Tibial artery (tissue), 4 donors: Measurements from ENCODE around the gene EPHB2.

Source experiments
- DNase-seq, 2 donors: peaks; one replicate each; pipeline ENCODE4 v3.0.0-alpha.2; 2019
- H3K27ac ChIP-seq, 2 donors: fragments of 200-600 bp; sonication (generic) in 1 of 2; 1 replicate in 1 of 2; 2 replicates in 1 of 2; pipeline ENCODE4 v1.5.1; 2018 to 2019; ENCODE audit warnings: mild to moderate bottlenecking in 1 of 2
- H3K27me3 ChIP-seq, 2 donors: fragments of 200-600 bp; sonication (generic) in 1 of 2; one replicate each; pipeline versions ENCODE4 v1.5.1 to v1.6.0; 2016 to 2019
- H3K36me3 ChIP-seq, 3 donors: fragments of 200-600 bp; sonication (generic) in 2 of 3; one replicate each; pipeline ENCODE4 v1.5.1; 2016 to 2019; ENCODE audit warnings: mild to moderate bottlenecking in 2 of 3
- H3K4me1 ChIP-seq, 4 donors: fragments of 200-600 bp; sonication (generic) in 2 of 4; 1 replicate in 3 of 4; 2 replicates in 1 of 4; pipeline ENCODE4 v1.5.1; 2016 to 2019
- H3K4me3 ChIP-seq, 2 donors: fragments of 200-600 bp; sonication (generic) in 1 of 2; 1 replicate in 1 of 2; 2 replicates in 1 of 2; pipeline ENCODE4 v1.5.1; 2018 to 2019; ENCODE audit warnings: mild to moderate bottlenecking in 2 of 2
- H3K9me3 ChIP-seq, 3 donors: fragments of 200-600 bp; sonication (generic) in 1 of 3; one replicate each; pipeline ENCODE4 v1.5.1; 2016 to 2019
- intact Hi-C: fragments of 100-400 bp; cut with DNase I; formaldehyde crosslinking; loops from one replicate; pipeline ENCODE4 v1.15.0; 2023; ENCODE audit warnings: low total_unique reads
- TF ChIP-seq, protein P1 (sequence below), 2 experiments: fragments of 200-600 bp in 1 of 2; fragments of 450-650 bp in 1 of 2; IDR thresholded peaks; one replicate each; pipeline ENCODE4 v1.5.1; 2017 to 2019; ENCODE audit warnings: antibody characterized with exemption in 2 of 2, mild to moderate bottlenecking in 1 of 2, moderate library complexity in 1 of 2

The EPHB2 gene

GRCh38 chr1:22774833-22775182 is 64.2 kb downstream of the EPHB2 start:
- Histone ChIP-seq H3K27me3 (peaks cover 0 to 8% of the 10 kb centered on the region in 2 donors), H3K4me1 (peaks cover 0 to 34% (median 11%) of the 10 kb centered on the region in 4 donors), H3K36me3 (no peaks in the 10 kb centered on the region), H3K4me3 (no peak overlapping the region), H3K27ac (peak overlapping the region in 1 of 2 donors; percentile 55), H3K9me3 (no peaks in the 10 kb centered on the region)
- DNase-seq = no peak
- intact Hi-C loops = no loop called here
- TF ChIP-seq, protein P1, sequence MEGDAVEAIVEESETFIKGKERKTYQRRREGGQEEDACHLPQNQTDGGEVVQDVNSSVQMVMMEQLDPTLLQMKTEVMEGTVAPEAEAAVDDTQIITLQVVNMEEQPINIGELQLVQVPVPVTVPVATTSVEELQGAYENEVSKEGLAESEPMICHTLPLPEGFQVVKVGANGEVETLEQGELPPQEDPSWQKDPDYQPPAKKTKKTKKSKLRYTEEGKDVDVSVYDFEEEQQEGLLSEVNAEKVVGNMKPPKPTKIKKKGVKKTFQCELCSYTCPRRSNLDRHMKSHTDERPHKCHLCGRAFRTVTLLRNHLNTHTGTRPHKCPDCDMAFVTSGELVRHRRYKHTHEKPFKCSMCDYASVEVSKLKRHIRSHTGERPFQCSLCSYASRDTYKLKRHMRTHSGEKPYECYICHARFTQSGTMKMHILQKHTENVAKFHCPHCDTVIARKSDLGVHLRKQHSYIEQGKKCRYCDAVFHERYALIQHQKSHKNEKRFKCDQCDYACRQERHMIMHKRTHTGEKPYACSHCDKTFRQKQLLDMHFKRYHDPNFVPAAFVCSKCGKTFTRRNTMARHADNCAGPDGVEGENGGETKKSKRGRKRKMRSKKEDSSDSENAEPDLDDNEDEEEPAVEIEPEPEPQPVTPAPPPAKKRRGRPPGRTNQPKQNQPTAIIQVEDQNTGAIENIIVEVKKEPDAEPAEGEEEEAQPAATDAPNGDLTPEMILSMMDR (IDR thresholded peaks at IDR 0.05) = no peak

DNA sequence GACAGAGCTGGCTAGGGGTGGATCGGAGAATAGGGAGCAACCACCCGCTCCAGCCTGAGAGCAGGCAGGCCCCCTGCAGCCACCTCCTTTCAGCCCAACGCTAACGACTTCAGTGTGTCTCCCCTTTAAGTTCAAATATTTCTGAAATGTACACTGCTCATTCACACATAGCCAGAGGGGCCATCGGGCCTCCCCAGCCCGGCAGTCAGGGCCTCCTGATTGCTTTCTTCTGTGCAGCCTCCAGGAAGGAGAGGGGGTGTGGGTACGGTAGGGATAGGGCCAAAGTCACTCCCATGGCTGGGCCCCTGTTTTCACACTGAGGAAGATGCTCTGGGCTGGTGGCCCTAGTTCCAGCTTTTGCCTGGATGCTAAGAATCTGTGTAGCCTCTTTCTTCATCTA is 64.8 kb downstream of the EPHB2 start:
- DNase-seq = no peak
- Histone ChIP-seq H3K4me1 (peaks cover 0 to 34% (median 11%) of the 10 kb centered on the region in 4 donors), H3K9me3 (no peaks in the 10 kb centered on the region), H3K36me3 (no peaks in the 10 kb centered on the region), H3K27me3 (peaks cover 0 to 8% of the 10 kb centered on the region in 2 donors), H3K27ac (no peak overlapping the region), H3K4me3 (no peak overlapping the region)
- intact Hi-C loops = no loop called here
- TF ChIP-seq, protein P1 (IDR thresholded peaks at IDR 0.05) = no peak

GRCh38 chr1:22776035-22776613 is 65.5 kb downstream of the EPHB2 start:
- H3K36me3 ChIP-seq = no peaks in the 10 kb centered on the region
- no peak overlapping the region for H3K27ac ChIP-seq
- H3K4me1 ChIP-seq = peaks cover 0 to 34% (median 11%) of the 10 kb centered on the region in 4 donors
- no peaks in the 10 kb centered on the region for H3K9me3 ChIP-seq
- H3K4me3 ChIP-seq = no peak overlapping the region
- TF ChIP-seq, protein P1 (IDR thresholded peaks at IDR 0.05) = no peak
- DNase-seq = no peak
- intact Hi-C loops = no loop called here
- peaks cover 0 to 8% of the 10 kb centered on the region in 2 donors for H3K27me3 ChIP-seq

DNA sequence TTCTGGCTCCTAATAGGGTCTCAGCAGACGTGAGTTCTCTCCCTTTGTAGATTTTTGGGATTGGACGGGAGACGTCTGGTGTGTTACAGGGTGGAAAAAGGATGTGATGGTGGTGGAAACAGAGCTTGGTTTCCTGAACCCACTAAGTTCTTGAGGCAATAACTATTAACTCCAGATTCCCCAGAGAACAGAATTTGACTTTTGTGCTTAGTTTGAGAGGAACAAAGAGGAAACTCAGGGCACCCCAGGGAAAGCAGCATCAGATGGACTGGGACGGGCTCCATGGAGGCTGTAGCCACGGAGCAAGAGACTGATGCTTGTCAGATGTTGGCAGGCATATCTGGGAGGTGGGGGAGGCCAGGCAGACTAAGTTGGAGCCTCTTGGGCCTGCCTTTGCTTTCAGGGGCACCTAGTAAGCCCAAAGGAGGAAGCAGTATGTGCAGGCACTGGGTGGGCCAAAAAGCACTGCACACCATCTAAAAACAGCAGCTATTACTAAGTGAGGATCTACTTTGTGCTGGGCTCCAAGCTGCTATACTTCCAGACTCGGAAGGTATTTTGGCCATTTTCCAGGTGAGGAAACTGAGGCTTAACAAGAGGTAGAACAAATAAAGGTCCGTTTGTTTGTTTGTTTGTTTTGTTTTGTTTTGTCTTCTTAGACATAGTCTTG is 66.9 kb downstream of the EPHB2 start:
- H3K27me3 ChIP-seq = peaks cover 0 to 8% of the 10 kb centered on the region in 2 donors
- H3K9me3 ChIP-seq = no peaks in the 10 kb centered on the region
- H3K4me1 ChIP-seq = peaks cover 0 to 22% (median 8%) of the 10 kb centered on the region in 4 donors
- TF ChIP-seq, protein P1 (IDR thresholded peaks at IDR 0.05) = no peak
- intact Hi-C loops = no loop called here
- DNase-seq = no peak
- H3K27ac ChIP-seq = no peak overlapping the region
- no peaks in the 10 kb centered on the region for H3K36me3 ChIP-seq
- no peak overlapping the region for H3K4me3 ChIP-seq

DNA sequence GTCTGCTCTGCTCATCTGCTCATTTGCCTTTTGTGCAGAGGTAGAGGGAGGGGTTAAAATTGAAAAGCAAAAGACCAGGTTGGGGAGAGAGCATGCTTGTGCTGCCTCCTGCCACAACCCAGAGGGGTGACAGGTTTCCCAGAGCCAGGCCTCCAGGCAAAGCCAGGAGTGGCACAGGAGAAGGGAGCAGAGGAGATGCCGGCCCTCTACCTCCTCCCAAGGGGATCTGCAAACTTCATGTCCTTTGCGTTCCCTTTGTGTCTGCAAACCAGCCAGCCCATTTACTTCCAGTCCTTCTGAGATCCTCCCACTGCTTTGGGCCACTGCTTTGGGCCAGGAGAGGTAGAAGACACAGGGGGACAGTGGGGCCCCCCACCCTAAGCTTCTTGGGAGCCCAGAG is 67.8 kb downstream of the EPHB2 start:
- no peak overlapping the region for H3K4me3 ChIP-seq
- intact Hi-C loops = no loop called here
- no peaks in the 10 kb centered on the region for H3K9me3 ChIP-seq
- H3K27me3 ChIP-seq = peaks cover 0 to 8% of the 10 kb centered on the region in 2 donors
- H3K4me1 ChIP-seq = peaks cover 0 to 18% (median 8%) of the 10 kb centered on the region in 4 donors
- DNase-seq = no peak
- no peaks in the 10 kb centered on the region for H3K36me3 ChIP-seq
- no peak overlapping the region for H3K27ac ChIP-seq
- TF ChIP-seq, protein P1 (IDR thresholded peaks at IDR 0.05) = no peak
